ENCODE results near the gene MTHFSD. TPM values are rescaled to one million over a fixed set of nuclear protein-coding genes. Genes with fewer than 3 reads are reported as not detected.
A peak's percentile ranks its signal among the peaks of the same experiment; 100 is the strongest.

MTHFSD gene
- total and polyA plus RNA-seq, 2 of the 8 experiments (the other 6 are each of a cell fraction or from before 2014, with no cell fraction given), result 7.1 to 9.8 TPM

- DNase-seq (ENCODE audit: low read depth in 1 of 2, low spot score in 2 of 2) (no peak), FAIRE-seq (no peak)
- Histone ChIP-seq H2BK20ac (ENCODE audit: low read length) (no peak overlapping the region), H2BK120ac (replicated peaks; ENCODE audit: low read depth, low read length) (no peak overlapping the region), H2BK12ac (ENCODE audit: low read depth, low read length) (no peak overlapping the region; the same call in 1 of the 2 replicates), H4K20me1 (replicated peaks in 1 of 2; ENCODE audit: control insufficient read depth in 1 of 2, insufficient read depth in 2 of 2, low read length in 2 of 2) (peaks cover 0 to 1% of the 10 kb centered on the region in 2 experiments), H4K8ac (ENCODE audit: extremely low read depth, insufficient read depth, low read length) (peak overlapping the region; percentile 96; the same call in 1 of the 2 replicates), H3K56ac (replicated peaks; ENCODE audit: insufficient read length, low read depth, low read length) (peak overlapping the region; percentile 1), H3K27ac (ENCODE audit: low read depth, low read length) (peak overlapping the region; percentile 72), H3K9me3 (ENCODE audit: insufficient read depth in 2 of 2, low read depth in 1 of 2, low read length in 1 of 2) (no peaks in the 10 kb centered on the region), H3K4ac (replicated peaks; ENCODE audit: insufficient read length, low read depth, low read length) (no peak overlapping the region), H3K79me1 (ENCODE audit: low read depth, low read length) (no peaks in the 10 kb centered on the region; the same call in none of the 2 replicates), H2AFZ (ENCODE audit: low read length) (peak overlapping the region; percentile 28; the same call in 1 of the 2 replicates), H3K9ac (replicated peaks in 1 of 4; ENCODE audit: extremely low read depth in 1 of 4, low read depth in 3 of 4, low read length in 3 of 4) (peak overlapping the region in 3 of 4 experiments; percentile 77 to 78 (median 78); a peak in 6 of 7 replicates), H2AK5ac (ENCODE audit: low read depth, low read length) (no peak overlapping the region), H2BK5ac (ENCODE audit: low read depth, low read length) (peak overlapping the region; percentile 61; the same call in 1 of the 2 replicates), H3K23ac (ENCODE audit: insufficient read length) (no peak overlapping the region), H3K36me3 (ENCODE audit: control insufficient read depth in 2 of 4, insufficient read depth in 4 of 4, low read length in 3 of 4) (no peaks in the 10 kb centered on the region; a peak in 2 of 8 replicates), H3K79me2 (ENCODE audit: control insufficient read depth in 1 of 2, insufficient read depth in 2 of 2, low read length in 2 of 2) (no peaks in the 10 kb centered on the region; a peak in 1 of 4 replicates), H2BK15ac (ENCODE audit: low read length) (no peak overlapping the region), H3K27me3 (replicated peaks in 1 of 4; ENCODE audit: control insufficient read depth in 3 of 4, extremely low read depth in 1 of 4, insufficient read depth in 3 of 4, low read length in 3 of 4) (0 out of 7 replicates have a peak, but pooled peaks cover 0 to 7% (median 0%) of the 10 kb centered on the region in 4 experiments), H3K14ac (ENCODE audit: insufficient read length) (no peak overlapping the region), H3K4me1 (replicated peaks in 1 of 4; ENCODE audit: control insufficient read depth in 3 of 4, insufficient read depth in 4 of 4, low read length in 3 of 4) (peaks cover 0 to 7% (median 3%) of the 10 kb centered on the region in 4 experiments; a peak in 4 of 7 replicates), H4K91ac (replicated peaks; ENCODE audit: insufficient read length, low read length) (no peak overlapping the region), H3K4me3 (ENCODE audit: extremely low read depth in 1 of 4, insufficient read depth in 2 of 4, low read depth in 3 of 4, low read length in 4 of 4) (peak overlapping the region; percentile 63 to 79 (median 74)), H3K4me2 (ENCODE audit: insufficient read depth in 1 of 2, low read depth in 2 of 2, low read length in 2 of 2) (peak overlapping the region; percentile 72 to 81), H3K23me2 (ENCODE audit: low read depth, low read length) (peaks cover 4% of the 10 kb centered on the region; the same call in 1 of the 2 replicates), H4K5ac (ENCODE audit: insufficient read length, low read depth, low read length) (no peak overlapping the region), H3K18ac (ENCODE audit: extremely low read depth, low read length) (no peak overlapping the region)
- ChIA-PET CTCF (ENCODE audit: partially characterized antibody) (interaction anchor here (0.7 to 3.5 kb wide), 2 partner anchors 9 to 507 kb away, joined by 3 to 14 read pairs; no protein-coding TSS in a partner anchor), POLR2A (ENCODE audit: partially characterized antibody) (interaction anchor here (0.6 to 1.5 kb wide), 2 partner anchors 15 to 254 kb away, joined by 3 read pairs; no protein-coding TSS in a partner anchor)
- WGBS, 2 experiments (ENCODE audit: extremely low coverage in 1 of 2, insufficient coverage in 1 of 2, insufficient read length in 1 of 2, insufficient replicate concordance in 2 of 2, low coverage in 1 of 2, low lambda C conversion rate in 2 of 2, missing lambda C conversion rate in 1 of 2), result 17% methylated on average over 9 of the region's 10 CpGs; no CpG with 5 or more reads in 1 of the 2 experiments
- TF ChIP-seq CBX5 (IDR thresholded peaks at IDR 0.05; ENCODE audit: low read depth, low read length) (no peak), YY1 (IDR thresholded peaks at IDR 0.05; ENCODE audit: low read depth, low read length) (no peak), BACH1 (IDR thresholded peaks at IDR 0.05; ENCODE audit: low read length) (no peak), SAP30 (IDR thresholded peaks at IDR 0.05; ENCODE audit: insufficient read depth, insufficient replicate concordance, low read length) (no peak), RFX5 (IDR thresholded peaks at IDR 0.05; ENCODE audit: borderline replicate concordance, low read depth, low read length) (no peak), CTBP2 (IDR thresholded peaks at IDR 0.05; ENCODE audit: borderline replicate concordance, insufficient read depth, insufficient read length, low read length) (no peak), TAF7 (optimal IDR thresholded peaks at IDR 0.05; ENCODE audit: borderline replicate concordance, low read depth, low read length) (no peak), SIN3A (conservative IDR thresholded peaks at IDR 0.05 in 1 of 2, IDR thresholded peaks at IDR 0.05 in 1 of 2; ENCODE audit: low read depth in 1 of 2, low read length in 2 of 2) (no peak), E2F6 (IDR thresholded peaks at IDR 0.05) (no peak; the same call in 1 of the 2 replicates), EP300 (IDR thresholded peaks at IDR 0.05; ENCODE audit: borderline replicate concordance in 1 of 2, low read depth in 2 of 2, low read length in 2 of 2) (no peak), CHD1 (IDR thresholded peaks at IDR 0.05; ENCODE audit: low read depth, low read length) (no peak), SP4 (IDR thresholded peaks at IDR 0.05; ENCODE audit: low read length) (no peak)
These were observed 477 bp downstream of the MTHFSD start for GRCh38 chr16:86554599-86554916.

Data from H1 (cell line).